IPS-11a (cell line): ENCODE measurements around the gene HIVEP3.

Experiments used
- H3K4me3 ChIP-seq: one replicate; pipeline ENCODE4 v1.5.1; 2013; ENCODE audit warnings: low read depth, low read length, control low read depth

HIVEP3 gene

DNA sequence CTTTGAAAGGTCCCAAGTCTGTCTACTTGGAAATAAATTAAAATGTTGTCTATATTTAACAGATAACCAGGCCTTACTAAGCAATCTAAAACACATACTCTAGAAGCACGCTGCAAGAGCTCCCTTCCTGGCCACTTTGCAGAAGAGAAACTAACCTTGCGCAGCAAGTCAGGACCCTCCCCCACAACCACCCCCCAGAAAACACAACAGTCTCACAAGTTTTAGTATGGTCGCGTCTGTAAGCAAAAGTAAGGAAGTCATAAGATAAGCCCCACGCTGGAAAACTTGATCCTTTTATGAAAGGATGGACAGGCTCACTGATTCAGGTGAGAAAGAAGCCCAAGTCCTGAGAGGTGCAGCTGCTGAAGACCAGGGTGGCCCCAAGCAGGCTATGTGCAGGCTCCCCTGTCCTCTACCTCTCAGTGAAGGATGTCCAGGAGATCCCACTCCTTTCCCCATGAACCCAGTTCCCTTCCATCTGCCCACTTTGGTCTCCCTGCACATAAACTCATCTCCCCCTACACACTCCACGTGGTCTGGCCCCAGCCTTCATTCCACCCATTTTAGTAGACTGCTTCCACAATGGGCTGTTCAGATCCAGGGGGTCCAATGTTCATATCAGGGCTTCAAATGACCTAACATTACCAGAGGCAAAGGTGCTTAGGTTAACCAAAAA lies 23.8 kb downstream of the HIVEP3 start:
- no peak overlapping the region for H3K4me3 ChIP-seq

DNA sequence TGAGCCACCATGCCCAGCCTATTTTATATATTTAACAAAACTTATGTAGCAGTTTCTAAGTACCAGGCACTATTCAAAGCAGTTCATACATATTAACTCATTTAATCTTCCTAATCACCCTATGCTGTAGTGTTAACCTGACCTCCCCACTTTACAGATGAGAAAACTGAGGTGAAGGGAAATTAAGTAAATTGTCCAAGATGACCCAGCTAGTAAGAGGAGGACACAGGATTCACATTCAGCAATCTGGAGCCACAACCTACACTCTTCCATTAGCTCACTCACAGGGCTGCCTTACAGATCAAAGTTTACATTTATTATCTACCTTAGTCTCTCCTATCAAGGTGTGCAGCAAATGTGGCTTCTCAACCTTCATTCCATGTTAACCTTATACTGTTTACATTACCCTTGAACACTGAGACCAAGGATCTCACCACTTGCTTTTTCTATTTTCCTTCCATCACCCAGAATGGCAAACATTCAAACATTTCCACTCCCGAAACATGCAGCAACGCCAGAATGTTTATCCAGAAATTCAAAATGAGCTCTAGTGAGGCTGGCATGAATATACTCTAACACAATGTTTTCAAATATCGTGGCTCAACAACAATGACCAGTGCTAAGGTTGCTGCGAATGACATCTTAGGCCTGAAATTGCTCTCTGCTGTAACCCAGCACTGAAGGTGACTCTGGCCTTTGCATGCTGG lies 24.5 kb downstream of the HIVEP3 start:
- H3K4me3 ChIP-seq: no peak overlapping the region

GRCh38 chr1:41892301-41892781 lies 26.4 kb downstream of the HIVEP3 start:
- H3K4me3 ChIP-seq: no peak overlapping the region

- no peak overlapping the region for H3K4me3 ChIP-seq
Observed at GRCh38 chr1:41891199-41891896, 27.4 kb downstream of the HIVEP3 start.

- H3K4me3 ChIP-seq: no peak overlapping the region
Observed at GRCh38 chr1:41890825-41891198, 27.9 kb downstream of the HIVEP3 start.

GRCh38 chr1:41889506-41890414 lies 29.0 kb downstream of the HIVEP3 start:
- no peak overlapping the region for H3K4me3 ChIP-seq

GRCh38 chr1:41888756-41889155 lies 30.0 kb downstream of the HIVEP3 start:
- no peak overlapping the region for H3K4me3 ChIP-seq

DNA sequence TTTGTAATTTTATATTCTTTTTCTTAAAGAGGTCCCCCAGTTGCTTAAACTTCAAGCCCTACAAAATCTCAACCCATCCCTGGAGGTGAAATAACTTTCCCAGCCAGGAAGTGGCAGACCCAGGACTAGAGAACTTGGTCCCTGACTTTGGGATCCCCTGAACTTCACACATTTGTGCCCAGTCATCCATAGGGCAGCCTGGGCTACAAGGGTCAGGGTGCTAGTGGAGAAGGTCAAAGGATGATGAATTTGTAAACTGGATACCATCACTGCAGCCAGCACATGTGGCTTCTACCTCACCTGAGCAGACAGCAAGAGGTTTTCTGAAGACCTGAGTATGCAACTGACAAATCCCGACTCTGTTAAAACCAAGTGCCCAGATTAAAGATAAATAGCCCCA lies 31.4 kb downstream of the HIVEP3 start:
- no peak overlapping the region for H3K4me3 ChIP-seq

GRCh38 chr1:41884256-41885230 lies 34.2 kb downstream of the HIVEP3 start:
- no peak overlapping the region for H3K4me3 ChIP-seq

- H3K4me3 ChIP-seq: no peak overlapping the region
Observed at GRCh38 chr1:41883507-41883906, 35.2 kb downstream of the HIVEP3 start.

DNA sequence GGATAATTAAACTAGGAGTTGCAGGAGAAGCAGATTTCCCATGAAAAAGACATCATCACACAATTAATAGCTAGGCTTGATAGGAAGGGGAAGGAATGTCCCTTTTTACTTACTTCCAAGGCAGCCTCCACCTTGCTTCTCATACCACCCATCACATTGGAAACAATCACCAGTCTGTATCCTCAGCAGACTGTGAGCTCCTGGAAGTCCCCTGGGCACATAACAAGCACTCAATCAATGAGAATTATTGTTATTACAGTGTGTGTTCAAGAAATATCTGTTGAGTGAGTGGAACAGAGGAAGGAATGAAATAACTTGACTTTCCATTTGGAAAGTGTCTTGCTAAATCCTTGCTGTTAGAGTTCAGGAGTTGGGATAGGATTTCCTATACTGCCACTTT lies 36.2 kb downstream of the HIVEP3 start:
- H3K4me3 ChIP-seq: no peak overlapping the region

GRCh38 chr1:41882068-41882477 lies 36.6 kb downstream of the HIVEP3 start:
- H3K4me3 ChIP-seq: no peak overlapping the region

DNA sequence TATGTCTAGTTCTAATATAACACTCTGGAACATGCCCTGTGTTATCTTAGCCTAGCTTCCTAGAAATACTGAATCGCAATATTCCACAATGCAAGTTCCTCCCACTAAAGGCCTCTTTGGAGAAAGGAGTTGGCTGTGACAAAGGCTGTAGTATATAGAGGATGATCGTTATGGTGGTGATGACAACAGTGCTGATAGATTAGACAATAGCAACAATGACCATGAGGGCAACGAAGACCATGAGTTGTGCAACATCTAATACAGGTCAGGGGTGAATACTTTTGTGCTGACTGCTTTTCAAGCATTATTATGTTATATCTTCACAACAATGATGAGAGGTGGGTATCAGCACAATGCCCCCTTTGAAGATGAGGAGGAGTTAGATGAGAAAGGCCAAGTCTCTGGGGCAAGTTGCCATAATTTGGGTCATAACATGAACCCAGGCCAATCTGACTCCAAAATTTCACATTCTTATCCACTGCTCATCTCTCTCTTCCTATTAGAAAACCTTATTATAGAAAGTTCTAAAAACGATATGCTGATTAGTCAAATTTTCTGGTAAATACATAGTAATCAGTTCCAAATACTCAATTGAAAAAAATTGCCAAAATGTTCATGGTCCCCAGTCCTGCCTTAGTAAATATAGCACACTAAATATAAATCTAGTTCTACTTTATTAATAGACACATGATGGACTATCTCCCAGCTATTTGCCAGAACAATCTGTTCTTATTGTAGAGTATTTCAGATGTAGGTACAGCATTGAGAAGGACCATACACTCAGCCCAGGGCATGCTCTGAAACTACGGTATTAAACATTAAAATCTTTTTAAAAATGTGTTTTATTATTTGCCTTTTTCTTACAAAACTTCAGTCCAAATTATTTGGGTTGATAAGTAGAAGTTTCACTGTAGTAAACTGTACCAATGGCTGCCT lies 37.5 kb downstream of the HIVEP3 start:
- H3K4me3 ChIP-seq: no peak overlapping the region

DNA sequence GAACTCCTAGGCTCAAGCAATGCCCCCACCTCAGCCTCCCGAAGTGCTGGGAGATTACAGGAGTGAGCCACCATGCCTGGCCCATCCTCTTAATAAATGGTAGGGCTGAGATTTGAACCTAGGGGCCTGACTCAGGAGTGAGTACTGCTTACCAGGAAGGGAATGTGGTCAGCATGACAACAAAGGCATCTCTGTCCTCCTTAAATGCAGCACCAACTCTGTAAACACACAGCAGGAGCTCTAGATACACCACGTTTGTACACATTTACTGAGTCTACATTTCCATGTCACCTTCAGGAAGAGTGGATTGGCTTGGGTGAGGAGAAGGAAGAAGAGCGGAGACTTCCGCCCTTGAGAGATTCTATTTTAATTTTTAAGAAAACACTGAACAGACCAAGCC lies 38.5 kb downstream of the HIVEP3 start:
- H3K4me3 ChIP-seq: no peak overlapping the region

GRCh38 chr1:41879617-41880016 lies 39.1 kb downstream of the HIVEP3 start:
- H3K4me3 ChIP-seq: no peak overlapping the region

GRCh38 chr1:41878911-41879310 lies 39.8 kb downstream of the HIVEP3 start:
- no peak overlapping the region for H3K4me3 ChIP-seq

- H3K4me3 ChIP-seq: no peak overlapping the region
Observed at GRCh38 chr1:41878495-41878894, 40.2 kb downstream of the HIVEP3 start.

DNA sequence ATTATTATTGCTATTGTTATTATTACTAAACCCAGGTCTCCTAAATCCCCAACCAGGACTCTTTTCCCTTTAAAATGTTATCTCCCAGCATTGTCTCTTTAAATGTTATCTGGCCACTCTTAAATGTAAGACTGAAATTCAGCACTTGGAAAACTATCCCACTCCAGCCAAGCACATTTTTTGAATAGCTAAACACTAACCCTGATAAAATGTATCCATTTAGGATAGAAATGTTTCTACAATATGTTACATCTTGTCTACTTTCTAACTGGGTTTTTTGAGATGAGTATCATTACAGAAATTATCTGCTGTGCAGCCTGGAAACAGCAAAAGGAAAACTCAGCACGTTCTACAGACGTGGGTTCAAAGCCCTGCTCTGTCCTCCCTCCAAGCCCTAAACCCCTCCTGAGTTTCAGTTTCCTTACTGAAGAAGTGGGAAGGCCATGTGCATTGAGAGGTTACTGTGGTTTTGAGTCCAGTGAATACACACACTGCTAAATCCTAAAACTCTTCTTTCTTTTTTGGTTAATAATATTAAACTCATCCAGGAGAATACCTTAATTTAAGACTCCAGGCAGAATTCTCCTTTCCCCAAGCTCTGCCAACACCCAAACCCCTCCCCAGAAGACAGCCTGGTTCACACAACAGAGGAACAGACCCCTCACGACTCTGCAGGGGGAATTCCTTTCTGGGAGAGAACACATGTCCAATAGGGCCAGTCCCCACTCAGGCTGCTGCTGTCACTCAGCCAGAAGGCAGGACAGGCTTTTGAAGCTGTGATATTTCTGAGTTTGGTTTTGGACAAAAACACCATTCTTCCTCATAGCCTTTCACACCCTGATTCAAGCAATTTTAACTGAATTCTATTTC lies 41.9 kb downstream of the HIVEP3 start:
- no peak overlapping the region for H3K4me3 ChIP-seq
